Immature natural killer cell (primary cell): ENCODE results near the gene FAM135A. TPM values are rescaled to one million over a fixed set of nuclear protein-coding genes. Genes with fewer than 3 reads are reported as not detected.
"Not testable (repeated sequence)": the region's sequence is repeated elsewhere in the genome, so short reads cannot be mapped to it uniquely, and the experiment has no call there.

Experiments
- DNase-seq, 3 donors: peaks; one replicate each; pipeline ENCODE4 v3.0.0; 2022; ENCODE audit warnings: mixed read lengths in 1 of 3
- H3K27ac Mint-ChIP-seq, 6 donors: one replicate each; pipeline ENCODE4 v1.8.0; 2020; ENCODE audit warnings: mixed read lengths in 6 of 6, mild to moderate bottlenecking in 5 of 6, inconsistent platforms in 4 of 6, moderate library complexity in 3 of 6
- H3K27me3 Mint-ChIP-seq, 3 donors: one replicate each; pipeline ENCODE4 v1.8.0; 2020 to 2021; ENCODE audit warnings: low read depth in 3 of 3, mild to moderate bottlenecking in 3 of 3, mixed read lengths in 3 of 3, moderate library complexity in 3 of 3, inconsistent platforms in 1 of 3
- H3K36me3 Mint-ChIP-seq, 3 donors: one replicate each; pipeline ENCODE4 v1.8.0; 2020; ENCODE audit warnings: mixed read lengths in 3 of 3, inconsistent platforms in 2 of 3, mild to moderate bottlenecking in 2 of 3
- H3K4me1 Mint-ChIP-seq, 2 donors: one replicate each; pipeline ENCODE4 v1.8.0; 2020; ENCODE audit warnings: inconsistent platforms in 2 of 2, mild to moderate bottlenecking in 2 of 2, mixed read lengths in 2 of 2, moderate library complexity in 1 of 2
- H3K4me3 Mint-ChIP-seq, 5 donors: one replicate each; pipeline ENCODE4 v1.8.0; 2020; ENCODE audit warnings: mild to moderate bottlenecking in 5 of 5, mixed read lengths in 5 of 5, inconsistent platforms in 3 of 5, moderate library complexity in 3 of 5
- H3K9me3 Mint-ChIP-seq, 6 donors: one replicate each; pipeline ENCODE4 v1.8.0; 2020; ENCODE audit warnings: mild to moderate bottlenecking in 6 of 6, mixed read lengths in 6 of 6, inconsistent platforms in 4 of 6, moderate library complexity in 3 of 6
- polyA plus RNA-seq, 3 donors: library from polyadenylated mRNA; unstranded; fragments of 300-500 nt; fragmentation: Illumina TruSeq; gene quantifications; one replicate each; pipeline ENCODE4 v1.2.3, GENCODE V29; 2021

Gene FAM135A
- polyA plus RNA-seq, 3 donors from 2014 or later, result 2.1 to 2.5 TPM; not detected in 1

- H3K9me3 Mint-ChIP-seq, H3K27me3 Mint-ChIP-seq, H3K4me3 Mint-ChIP-seq, H3K4me1 Mint-ChIP-seq, DNase-seq, H3K27ac Mint-ChIP-seq: not testable (repeated sequence)
- peaks cover 11 to 27% (median 18%) of the 10 kb centered on the region in 3 donors for H3K36me3 Mint-ChIP-seq
Observed at GRCh38 chr6:70453899-70454298, 40.6 kb downstream of the FAM135A start.

GRCh38 chr6:70456735-70457134 is 43.4 kb downstream of the FAM135A start:
- peaks cover 12 to 22% (median 15%) of the 10 kb centered on the region in 3 donors for H3K36me3 Mint-ChIP-seq
- H3K4me1 Mint-ChIP-seq, result peaks cover 0 to 3% of the 10 kb centered on the region in 2 donors
- H3K4me3 Mint-ChIP-seq, result no peak overlapping the region
- H3K9me3 Mint-ChIP-seq, result no peaks in the 10 kb centered on the region
- no peak overlapping the region for H3K27ac Mint-ChIP-seq
- peaks cover 0 to 5% (median 0%) of the 10 kb centered on the region in 3 donors for H3K27me3 Mint-ChIP-seq
- no peak for DNase-seq

- H3K4me3 Mint-ChIP-seq, result no peak overlapping the region
- H3K27me3 Mint-ChIP-seq, result peaks cover 0 to 4% (median 0%) of the 10 kb centered on the region in 3 donors
- peaks cover 5 to 13% (median 6%) of the 10 kb centered on the region in 3 donors for H3K36me3 Mint-ChIP-seq
- H3K9me3 Mint-ChIP-seq, result no peaks in the 10 kb centered on the region
- H3K4me1 Mint-ChIP-seq, result no peaks in the 10 kb centered on the region
- DNase-seq, result no peak
- H3K27ac Mint-ChIP-seq, result no peak overlapping the region
Observed at GRCh38 chr6:70459235-70459634, 45.9 kb downstream of the FAM135A start.

- H3K4me3 Mint-ChIP-seq, H3K4me1 Mint-ChIP-seq, H3K27me3 Mint-ChIP-seq, H3K9me3 Mint-ChIP-seq, H3K27ac Mint-ChIP-seq, DNase-seq: not testable (repeated sequence)
- peaks cover 5 to 10% (median 6%) of the 10 kb centered on the region in 3 donors for H3K36me3 Mint-ChIP-seq
Observed at GRCh38 chr6:70459699-70460098, 46.4 kb downstream of the FAM135A start.

GRCh38 chr6:70470016-70470415 is 56.7 kb downstream of the FAM135A start:
- no peak for DNase-seq
- H3K9me3 Mint-ChIP-seq, result peaks cover 0 to 4% (median 0%) of the 10 kb centered on the region in 6 donors
- peaks cover 10 to 17% (median 15%) of the 10 kb centered on the region in 3 donors for H3K36me3 Mint-ChIP-seq
- H3K4me1 Mint-ChIP-seq, result no peaks in the 10 kb centered on the region
- no peak overlapping the region for H3K4me3 Mint-ChIP-seq
- no peak overlapping the region for H3K27ac Mint-ChIP-seq
- peaks cover 0 to 5% (median 0%) of the 10 kb centered on the region in 3 donors for H3K27me3 Mint-ChIP-seq

GRCh38 chr6:70470510-70470909 is 57.2 kb downstream of the FAM135A start:
- not testable (repeated sequence) for H3K27me3 Mint-ChIP-seq, DNase-seq, H3K9me3 Mint-ChIP-seq, H3K4me3 Mint-ChIP-seq, H3K27ac Mint-ChIP-seq, H3K4me1 Mint-ChIP-seq
- H3K36me3 Mint-ChIP-seq, result peaks cover 10 to 17% (median 15%) of the 10 kb centered on the region in 3 donors

GRCh38 chr6:70474751-70475150 is 61.4 kb downstream of the FAM135A start:
- peaks cover 15 to 30% (median 29%) of the 10 kb centered on the region in 3 donors for H3K36me3 Mint-ChIP-seq

GRCh38 chr6:70479236-70479635 is 65.9 kb downstream of the FAM135A start:
- Mint-ChIP-seq H3K4me3 (no peak overlapping the region), H3K27ac (no peak overlapping the region), H3K4me1 (no peaks in the 10 kb centered on the region), H3K9me3 (no peaks in the 10 kb centered on the region), H3K27me3 (no peaks in the 10 kb centered on the region), H3K36me3 (peaks cover 6 to 26% (median 22%) of the 10 kb centered on the region in 3 donors)
- DNase-seq, result no peak

More at GRCh38 chr6:70474751-70475150, 61.4 kb downstream of the FAM135A start:
- no peaks in the 10 kb centered on the region for H3K4me1 Mint-ChIP-seq
- H3K27me3 Mint-ChIP-seq, result peaks cover 0 to under 1% (median 0%) of the 10 kb centered on the region in 3 donors
- no peak overlapping the region for H3K27ac Mint-ChIP-seq
- DNase-seq, result no peak
- H3K9me3 Mint-ChIP-seq, result peaks cover 0 to 2% (median 0%) of the 10 kb centered on the region in 6 donors
- no peak overlapping the region for H3K4me3 Mint-ChIP-seq

GRCh38 chr6:70486638-70487037 is 73.3 kb downstream of the FAM135A start:
- H3K27me3 Mint-ChIP-seq, H3K4me3 Mint-ChIP-seq, DNase-seq, H3K9me3 Mint-ChIP-seq, H3K27ac Mint-ChIP-seq, H3K36me3 Mint-ChIP-seq, H3K4me1 Mint-ChIP-seq: not testable (repeated sequence)

- H3K27me3 Mint-ChIP-seq, result no peaks in the 10 kb centered on the region
- no peak overlapping the region for H3K4me3 Mint-ChIP-seq
- no peak for DNase-seq
- H3K36me3 Mint-ChIP-seq, result peaks cover 3 to 4% (median 3%) of the 10 kb centered on the region in 3 donors
- H3K9me3 Mint-ChIP-seq, result no peaks in the 10 kb centered on the region
- no peak overlapping the region for H3K27ac Mint-ChIP-seq
- H3K4me1 Mint-ChIP-seq, result no peaks in the 10 kb centered on the region
Observed at GRCh38 chr6:70489364-70489763, 76.1 kb downstream of the FAM135A start.

- no peaks in the 10 kb centered on the region for H3K4me1 Mint-ChIP-seq
- no peak overlapping the region for H3K27ac Mint-ChIP-seq
- peaks cover 9 to 16% (median 16%) of the 10 kb centered on the region in 3 donors for H3K36me3 Mint-ChIP-seq
- no peak for DNase-seq
- H3K27me3 Mint-ChIP-seq, result peaks cover 0 to 2% (median 0%) of the 10 kb centered on the region in 3 donors
- peaks cover 0 to 5% (median 3%) of the 10 kb centered on the region in 6 donors for H3K9me3 Mint-ChIP-seq
- H3K4me3 Mint-ChIP-seq, result no peak overlapping the region
Observed at GRCh38 chr6:70494833-70495232, 81.5 kb downstream of the FAM135A start.

GRCh38 chr6:70495790-70496189 is 82.5 kb downstream of the FAM135A start:
- not testable (repeated sequence) for H3K4me1 Mint-ChIP-seq, H3K4me3 Mint-ChIP-seq, H3K27me3 Mint-ChIP-seq, H3K9me3 Mint-ChIP-seq, DNase-seq, H3K27ac Mint-ChIP-seq
- peaks cover 13 to 24% (median 16%) of the 10 kb centered on the region in 3 donors for H3K36me3 Mint-ChIP-seq

GRCh38 chr6:70502484-70502883 is 89.2 kb downstream of the FAM135A start:
- H3K27ac Mint-ChIP-seq, result no peak overlapping the region
- H3K4me3 Mint-ChIP-seq, result no peak overlapping the region
- DNase-seq, result no peak
- H3K36me3 Mint-ChIP-seq, result peaks cover 38 to 53% (median 45%) of the 10 kb centered on the region in 3 donors
- H3K4me1 Mint-ChIP-seq, result no peaks in the 10 kb centered on the region
- H3K9me3 Mint-ChIP-seq, result peaks cover 6 to 12% (median 8%) of the 10 kb centered on the region in 6 donors
- H3K27me3 Mint-ChIP-seq, result peaks cover 0 to 2% (median 0%) of the 10 kb centered on the region in 3 donors

- Mint-ChIP-seq H3K4me3 (no peak overlapping the region), H3K9me3 (peaks cover 6 to 12% (median 8%) of the 10 kb centered on the region in 6 donors), H3K27ac (no peak overlapping the region), H3K36me3 (peaks cover 34 to 44% (median 37%) of the 10 kb centered on the region in 3 donors), H3K27me3 (peaks cover 0 to 2% (median 0%) of the 10 kb centered on the region in 3 donors), H3K4me1 (no peaks in the 10 kb centered on the region)
- DNase-seq, result no peak
Observed at GRCh38 chr6:70503813-70504465, 90.6 kb downstream of the FAM135A start.
